Mammary epithelial cell (primary cell): ENCODE data around the gene CD79B.

Experiments
- CTCF ChIP-seq, 2 donors: IDR thresholded peaks in 1 of 2; conservative IDR thresholded peaks in 1 of 2; 2 replicates each; pipeline ENCODE4 v1.5.1; 2011 to 2012; ENCODE audit warnings: inconsistent platforms in 2 of 2, low read length in 2 of 2, mild to moderate bottlenecking in 2 of 2, control low read depth in 1 of 2, low read depth in 1 of 2; ENCODE audit not compliant: insufficient read depth in 1 of 2; ENCODE audit errors: extremely low read depth in 1 of 2
- EZH2 ChIP-seq: IDR thresholded peaks from 2 replicates; pipeline ENCODE4 v1.6.1; 2012; ENCODE audit warnings: low read length, inconsistent platforms, borderline replicate concordance

- no peak for TF ChIP-seq CTCF (conservative IDR thresholded peaks at IDR 0.05 in 1 of 2, IDR thresholded peaks at IDR 0.05 in 1 of 2; ENCODE audit: extremely low read depth in 1 of 2, insufficient read depth in 1 of 2, low read depth in 1 of 2, low read length in 2 of 2)
- no peak for TF ChIP-seq EZH2
Measured at GRCh38 chr17:63972796-63973195, 40.7 kb upstream of the CD79B start, which contains the start of gene SCN4A.
